ENCODE results near the gene MRGPRF.
A peak's percentile ranks its signal among the peaks of the same experiment; 100 is the strongest.
"Not testable (repeated sequence)": the region's sequence is repeated elsewhere in the genome, so short reads cannot be mapped to it uniquely, and the experiment has no call there.

The MRGPRF gene

DNA sequence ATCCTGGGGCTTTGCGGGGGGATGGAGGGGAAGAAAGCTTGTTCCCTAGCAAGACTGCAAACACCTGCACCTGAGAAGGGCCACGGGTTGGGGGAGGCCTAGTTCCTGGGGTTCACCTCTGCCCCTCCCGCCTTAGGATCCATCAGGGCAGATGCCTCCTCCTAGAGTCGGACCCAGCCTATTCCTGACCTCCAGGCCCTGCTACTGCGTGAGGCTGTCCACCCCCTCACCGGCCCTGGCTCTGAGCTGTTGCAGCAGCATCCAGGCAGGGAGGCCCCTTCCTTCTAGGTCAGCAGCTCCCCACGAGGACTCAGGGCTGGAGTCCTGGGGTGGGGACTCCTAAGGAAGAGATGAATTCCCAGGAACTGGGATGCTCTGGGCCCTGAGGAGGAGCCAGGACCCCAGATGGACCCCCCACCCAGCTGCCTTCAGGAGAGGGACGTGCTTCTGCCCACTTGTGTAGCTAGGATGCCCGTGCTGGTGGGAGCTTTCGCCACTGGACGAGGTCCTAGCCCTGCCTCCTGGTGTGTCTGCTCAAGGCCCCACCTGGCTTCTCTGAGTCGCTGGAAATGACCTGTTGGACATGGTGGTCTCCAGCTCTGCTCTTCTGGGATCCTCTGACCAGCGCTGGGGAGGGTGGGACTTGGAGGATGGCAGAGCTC lies 10.3 kb downstream of the MRGPRF start:
- DNase-seq (ENCODE audit: low spot score), result no peak

DNA sequence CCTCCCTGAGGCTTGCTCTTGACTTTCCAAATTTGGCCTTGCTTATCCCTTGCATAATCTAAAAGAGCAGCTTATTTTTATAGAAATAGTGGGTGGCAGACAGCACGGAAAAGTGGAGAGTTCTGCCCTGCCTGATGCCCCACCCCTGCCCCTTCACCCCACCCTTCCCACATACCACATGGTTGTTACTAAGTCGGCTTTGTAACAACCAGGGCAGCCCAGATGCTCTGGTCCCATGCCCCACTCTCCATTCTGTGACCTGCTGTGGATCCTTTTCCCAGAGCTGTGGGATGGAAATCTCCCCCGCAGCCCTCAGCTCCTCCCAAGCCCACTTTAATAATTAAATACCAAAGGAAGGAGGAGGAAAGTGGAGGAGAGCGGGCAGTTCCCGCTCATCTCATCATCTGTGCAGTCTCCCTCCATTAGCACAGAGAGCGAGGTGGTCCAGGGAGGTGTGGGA lies 10.9 kb downstream of the MRGPRF start:
- DNase-seq (ENCODE audit: low spot score), result no peak

DNA sequence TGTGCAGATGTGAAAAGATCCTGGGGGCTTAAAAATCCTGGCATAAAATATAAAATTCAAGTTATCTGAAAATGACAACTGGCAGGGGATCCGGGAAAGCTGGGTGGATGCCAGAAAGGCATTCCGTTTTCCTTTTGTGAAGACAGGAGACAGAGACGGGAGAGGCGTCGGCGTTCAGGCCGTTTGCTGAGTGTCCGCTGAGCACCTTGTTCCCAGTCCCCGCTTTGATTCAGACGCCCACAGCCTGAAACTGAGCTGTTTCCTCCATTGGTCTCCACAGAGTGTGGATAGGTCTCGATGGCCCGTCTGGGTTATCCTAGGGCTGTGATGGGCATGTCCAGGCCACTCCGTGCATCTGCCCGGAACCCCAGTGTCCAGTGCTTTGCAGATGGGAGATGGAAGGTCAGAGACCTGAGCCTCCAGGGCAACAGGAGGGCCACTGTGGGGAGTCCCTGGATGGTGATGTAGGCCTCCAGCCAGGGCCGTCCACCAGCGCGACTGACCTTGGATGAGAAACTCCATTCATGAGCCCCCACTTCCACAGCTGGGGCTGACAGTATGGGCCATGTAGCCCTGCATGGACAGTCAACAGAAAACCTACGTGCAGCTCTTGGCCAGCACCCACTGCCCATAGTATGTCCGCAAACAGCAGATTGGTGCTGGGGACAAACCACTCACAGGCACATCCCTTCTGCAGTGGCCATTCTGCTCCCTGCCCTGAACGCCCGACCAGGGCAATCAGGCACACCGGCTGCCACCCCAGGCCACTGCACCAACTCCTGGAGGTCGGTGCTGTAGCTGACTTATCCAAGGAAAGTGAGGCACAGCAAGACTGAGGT lies 11.6 kb downstream of the MRGPRF start:
- no peak for DNase-seq (ENCODE audit: low spot score)

DNA sequence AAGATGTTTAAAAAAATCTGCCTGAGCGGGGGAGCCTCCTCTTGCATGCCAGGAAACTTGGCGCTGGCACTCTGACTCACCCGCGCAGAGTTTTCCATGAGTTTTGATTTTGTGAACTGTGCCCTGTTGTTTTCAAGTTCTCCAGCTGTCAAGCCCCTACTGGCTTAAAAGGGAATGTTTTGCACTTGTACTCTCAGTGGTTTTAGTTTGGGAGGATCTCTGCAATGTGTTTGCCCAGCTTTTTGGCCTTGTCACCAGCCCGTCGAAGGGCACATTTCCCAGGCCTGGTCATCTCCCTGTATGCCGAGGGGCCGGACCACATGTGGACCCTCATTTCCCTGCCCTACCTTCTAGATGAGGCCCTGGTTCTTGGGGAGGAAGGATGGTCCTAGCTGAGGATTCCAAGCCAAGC lies 12.2 kb downstream of the MRGPRF start:
- no peak for DNase-seq (ENCODE audit: low spot score)

DNA sequence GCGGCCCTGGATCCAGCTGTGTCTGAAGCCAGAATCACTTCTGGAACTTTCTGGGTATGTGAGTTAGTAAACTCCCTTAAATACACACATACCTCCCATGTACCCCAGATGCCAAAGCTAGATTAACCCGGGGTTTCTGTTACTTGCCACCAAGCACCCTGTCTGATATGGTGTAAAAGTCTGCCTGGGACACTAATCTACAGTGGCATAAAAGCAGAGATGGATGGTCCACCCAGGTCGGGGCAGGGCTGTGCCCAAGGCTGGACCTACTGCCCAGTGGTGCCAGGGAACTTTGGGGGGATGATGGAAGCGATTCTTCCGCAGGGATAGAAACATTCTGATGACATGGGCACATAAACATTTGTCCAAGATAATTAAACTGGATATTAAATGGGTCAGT lies 12.7 kb downstream of the MRGPRF start:
- DNase-seq (ENCODE audit: low spot score), result no peak

DNA sequence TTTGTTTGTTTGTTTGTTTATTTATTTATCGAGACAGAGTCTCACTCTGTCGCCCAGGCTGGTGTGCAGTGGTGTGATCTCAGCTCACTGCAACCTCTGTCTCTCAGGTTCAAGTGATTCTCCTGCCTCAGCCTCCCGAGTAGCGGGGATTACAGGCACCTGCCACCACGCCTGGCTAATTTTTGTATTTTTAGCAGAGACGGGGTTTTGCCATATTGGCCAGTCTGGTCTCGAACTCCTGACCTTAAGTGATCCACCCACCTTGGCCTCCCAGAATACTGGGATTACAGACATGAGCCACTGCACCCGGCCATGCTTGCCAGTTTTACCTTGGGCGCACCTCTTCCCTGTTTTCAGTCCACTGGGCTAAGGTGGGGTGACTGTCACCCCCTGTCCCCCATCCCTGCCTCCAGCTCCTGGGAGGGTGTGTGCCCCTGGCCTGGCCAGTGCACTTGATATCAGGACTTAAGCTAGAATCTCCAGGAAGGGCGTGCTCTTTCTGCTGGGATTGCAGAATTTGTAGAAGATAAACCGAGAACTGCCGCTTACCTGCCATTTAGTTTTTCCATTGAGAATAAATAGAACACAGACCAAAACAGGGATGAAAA lies 13.2 kb downstream of the MRGPRF start:
- not testable (repeated sequence) for DNase-seq (ENCODE audit: low spot score)

DNA sequence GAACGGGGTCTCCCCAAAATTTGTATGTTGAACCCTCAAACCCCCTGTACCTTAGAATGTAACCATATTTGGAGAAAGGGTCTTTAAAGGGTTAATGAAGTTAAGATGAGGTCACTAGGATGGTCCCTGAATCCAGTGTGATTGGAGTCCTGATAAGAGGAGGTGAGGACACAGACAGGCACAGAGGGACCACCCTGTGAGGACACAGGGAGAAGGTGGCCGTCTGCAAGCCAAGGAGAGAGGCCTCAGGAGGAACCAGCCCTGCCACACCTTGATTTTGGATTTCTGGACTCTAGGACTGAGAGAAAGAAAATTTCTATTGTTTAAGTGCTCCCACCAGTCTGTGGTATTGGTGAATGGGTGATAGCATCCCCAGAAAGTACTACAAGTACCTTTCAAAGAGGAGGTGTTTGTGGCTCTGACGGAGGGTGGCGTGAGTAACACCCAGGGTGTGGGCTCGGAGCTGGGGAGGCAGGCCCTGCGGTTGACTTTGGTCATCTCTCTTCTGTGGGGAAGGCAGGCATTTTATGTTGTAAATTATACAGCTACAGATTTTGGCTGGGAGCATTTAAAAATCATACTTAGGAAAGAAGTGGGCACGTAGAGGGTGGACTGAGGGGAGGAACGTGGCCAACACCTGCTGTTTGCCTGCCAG lies 13.8 kb downstream of the MRGPRF start:
- DNase-seq (ENCODE audit: low spot score), result no peak

DNA sequence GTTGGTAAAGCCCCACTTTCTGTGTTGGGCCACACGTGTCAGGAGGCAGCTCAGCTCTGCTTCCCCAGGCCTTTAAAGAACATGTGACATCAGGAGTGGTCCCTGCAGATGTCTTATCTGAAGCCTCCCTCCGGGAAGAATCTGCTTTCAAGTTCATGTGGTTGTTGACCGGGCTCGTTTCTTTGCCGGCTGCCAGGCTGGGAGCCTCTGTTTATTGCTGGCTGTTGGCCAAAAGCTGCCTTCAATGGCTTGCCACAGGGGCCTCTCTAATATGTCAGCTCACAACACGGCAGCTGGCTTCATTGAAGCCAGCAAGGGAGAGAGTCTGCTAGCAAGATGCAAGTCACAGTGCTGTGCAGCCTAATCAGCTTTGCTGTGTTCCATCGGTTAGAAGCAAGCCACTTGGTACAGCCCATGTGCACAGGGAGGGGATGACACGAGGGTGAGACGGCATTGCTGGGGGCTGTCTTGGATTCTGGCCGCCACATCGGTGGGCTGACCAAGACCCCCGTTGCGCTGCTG lies 14.6 kb downstream of the MRGPRF start:
- peak; percentile 65 for DNase-seq (ENCODE audit: low spot score)

DNA sequence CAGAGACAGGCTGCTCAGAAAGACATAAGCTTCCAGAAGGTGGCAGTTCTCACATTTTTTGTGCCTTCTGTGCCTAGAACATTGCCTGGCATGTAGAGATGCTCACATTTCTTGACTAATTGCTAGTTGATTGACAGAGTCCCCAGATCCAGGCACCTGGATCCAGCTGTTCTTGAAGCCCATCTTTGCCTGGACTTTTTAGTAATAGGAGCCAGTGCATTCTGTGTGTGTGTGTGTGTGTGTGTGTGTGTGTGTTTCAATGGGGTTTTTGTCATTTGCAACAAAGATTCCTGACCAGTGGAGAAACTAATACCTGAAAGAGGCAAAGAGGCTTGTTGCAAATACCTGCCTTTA lies 15.1 kb downstream of the MRGPRF start:
- DNase-seq (ENCODE audit: low spot score), result no peak

DNA sequence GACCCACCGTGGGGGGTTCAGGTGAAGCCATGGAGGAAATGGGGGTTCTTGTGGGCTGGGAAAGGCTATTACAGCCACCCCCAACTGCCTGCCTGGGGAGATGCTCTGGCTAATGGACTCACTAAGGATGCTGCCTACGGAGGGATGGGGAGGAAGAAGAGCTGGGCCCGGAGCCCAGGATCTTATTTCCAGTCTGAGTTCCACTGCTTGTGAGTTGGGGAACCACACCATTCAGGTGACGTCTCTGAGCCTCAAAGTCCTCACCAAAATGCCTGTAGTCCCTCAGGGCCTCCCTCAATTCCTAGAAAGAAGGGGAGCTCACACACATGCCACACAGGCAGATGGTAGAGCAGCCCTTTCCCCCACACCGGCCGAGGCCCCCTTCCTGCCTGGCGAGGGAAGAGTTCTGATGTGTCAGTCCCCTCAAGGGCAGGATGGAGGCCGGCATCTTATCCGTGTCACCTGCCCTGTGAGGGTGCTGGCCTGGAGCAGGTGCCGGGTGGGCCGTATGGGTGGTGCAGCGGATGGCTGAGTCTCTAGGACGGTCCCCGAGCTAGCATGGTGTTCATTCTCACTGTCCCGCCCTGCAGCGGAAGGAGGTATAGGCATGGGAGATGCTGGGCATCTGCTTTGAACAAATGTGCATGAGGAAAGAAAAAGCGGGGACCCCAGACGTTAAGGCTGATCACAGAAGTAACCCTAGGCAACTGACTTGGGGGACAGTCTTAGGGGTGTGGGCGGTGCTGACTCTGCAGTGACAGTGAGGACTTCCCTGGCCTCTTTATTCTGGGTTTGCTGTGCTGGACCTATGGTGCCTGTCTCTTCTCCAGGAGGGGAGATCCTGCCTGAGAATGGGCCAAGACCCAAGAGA lies 15.7 kb downstream of the MRGPRF start:
- no peak for DNase-seq (ENCODE audit: low spot score)

DNA sequence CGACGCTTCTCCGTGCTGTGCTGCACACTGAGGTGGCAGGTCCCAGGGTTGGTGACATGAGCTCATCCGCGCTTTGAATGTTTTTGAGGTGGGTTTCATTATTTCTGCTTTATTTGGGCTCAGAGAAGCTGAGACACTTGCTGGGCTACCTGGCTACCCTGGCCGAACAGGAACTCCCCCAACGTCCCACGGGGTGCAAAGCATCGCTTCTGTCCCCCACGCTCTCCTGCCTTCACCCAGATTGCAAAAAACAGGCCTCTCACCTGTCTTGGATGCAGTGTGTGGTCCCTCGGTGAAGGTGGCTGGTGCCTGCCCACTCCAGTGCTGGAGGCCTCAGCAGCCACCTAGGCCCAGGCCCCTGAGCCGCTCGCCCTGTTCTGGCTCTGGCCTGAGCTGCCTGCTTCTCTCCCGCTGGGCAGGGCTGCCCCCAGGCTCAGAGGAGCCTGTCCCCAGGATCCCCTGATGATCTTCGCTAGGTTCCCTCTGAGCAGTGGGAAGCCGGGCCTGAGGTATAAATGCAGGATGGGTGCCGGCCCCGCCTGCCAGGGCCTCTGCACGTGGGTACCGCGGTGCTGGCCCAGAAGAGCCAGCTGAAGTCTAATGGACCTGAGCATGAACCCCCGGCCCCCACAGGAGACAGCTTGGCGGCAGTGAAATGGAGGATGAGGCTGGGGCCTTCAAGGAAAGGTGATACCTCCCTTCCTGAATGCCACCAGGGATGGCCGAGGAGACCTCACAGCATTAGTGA lies 16.5 kb downstream of the MRGPRF start:
- no peak for DNase-seq (ENCODE audit: low spot score)

DNA sequence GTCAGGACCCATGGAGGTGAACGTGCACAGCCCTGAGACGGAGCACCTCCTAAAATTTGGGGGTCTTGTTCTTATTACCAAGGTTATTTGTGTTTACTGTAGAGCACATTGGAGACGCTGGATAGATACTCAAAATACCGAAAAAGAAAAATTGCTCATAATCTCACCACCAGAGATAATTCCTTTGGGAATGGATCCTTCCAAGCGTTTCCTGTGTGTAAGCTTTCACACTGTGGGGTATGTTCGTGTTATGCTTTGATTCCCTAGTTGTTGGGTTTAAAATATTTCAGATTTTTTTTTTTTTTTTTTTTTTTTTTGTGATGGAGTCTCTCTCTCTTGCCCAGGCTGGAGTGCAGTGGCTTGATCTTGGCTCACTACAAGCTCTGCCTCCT lies 18.2 kb downstream of the MRGPRF start:
- no peak for DNase-seq (ENCODE audit: low spot score)

DNA sequence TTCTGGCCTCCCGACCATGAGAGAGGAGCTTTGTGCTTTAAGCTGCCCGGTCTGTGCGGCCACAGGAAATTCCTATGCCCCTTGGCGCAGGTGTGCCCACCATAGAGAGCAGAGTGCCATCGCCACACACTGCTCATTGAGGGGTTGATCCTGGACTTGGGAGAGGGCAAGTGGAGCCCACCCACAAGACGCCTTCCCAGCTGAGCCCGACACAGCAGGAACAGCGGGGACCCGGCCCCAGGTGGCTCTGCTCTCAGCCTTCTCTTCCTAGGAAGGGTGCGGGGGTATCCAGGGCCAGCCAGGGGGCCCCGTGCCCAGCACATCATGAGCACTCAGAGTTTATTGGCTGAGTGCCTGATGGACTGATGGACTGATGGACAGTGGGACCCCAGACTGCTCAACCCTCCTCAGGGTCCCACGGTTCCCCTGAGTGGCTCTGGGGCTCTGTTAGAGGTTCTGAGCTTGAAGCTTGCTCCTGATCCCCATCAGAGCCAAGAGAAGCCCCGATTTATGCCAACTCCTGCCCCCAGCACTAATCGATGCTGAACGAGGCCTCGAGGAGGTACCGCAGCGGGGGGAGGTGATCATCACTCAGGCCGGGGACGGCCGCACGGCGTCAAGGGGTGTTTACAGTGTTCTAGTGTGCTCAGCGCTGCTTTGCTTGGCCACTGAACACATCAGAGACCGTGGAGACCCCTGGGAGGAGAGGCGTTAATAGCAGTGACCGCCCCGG lies 18.7 kb downstream of the MRGPRF start:
- DNase-seq (ENCODE audit: low spot score), result no peak

DNA sequence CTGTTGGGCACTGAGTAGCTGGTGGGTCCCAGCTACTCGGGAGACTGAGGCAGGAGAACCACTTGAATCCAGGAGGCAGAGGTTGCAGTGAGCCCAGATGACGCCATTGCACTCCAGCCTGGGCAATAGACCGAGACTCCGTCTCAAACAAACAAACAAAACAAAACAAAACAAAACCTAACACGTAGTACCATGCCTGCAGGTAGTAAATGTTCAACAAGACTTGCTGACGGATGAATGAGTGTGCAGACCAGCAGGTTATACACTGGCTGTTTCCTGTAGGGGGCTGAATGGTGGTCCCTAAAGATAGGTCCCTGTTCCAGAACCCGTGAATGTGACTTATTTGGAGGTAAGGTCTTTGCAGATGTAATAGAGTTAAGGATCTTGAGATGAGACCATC lies 19.5 kb downstream of the MRGPRF start:
- no peak for DNase-seq (ENCODE audit: low spot score)

DNA sequence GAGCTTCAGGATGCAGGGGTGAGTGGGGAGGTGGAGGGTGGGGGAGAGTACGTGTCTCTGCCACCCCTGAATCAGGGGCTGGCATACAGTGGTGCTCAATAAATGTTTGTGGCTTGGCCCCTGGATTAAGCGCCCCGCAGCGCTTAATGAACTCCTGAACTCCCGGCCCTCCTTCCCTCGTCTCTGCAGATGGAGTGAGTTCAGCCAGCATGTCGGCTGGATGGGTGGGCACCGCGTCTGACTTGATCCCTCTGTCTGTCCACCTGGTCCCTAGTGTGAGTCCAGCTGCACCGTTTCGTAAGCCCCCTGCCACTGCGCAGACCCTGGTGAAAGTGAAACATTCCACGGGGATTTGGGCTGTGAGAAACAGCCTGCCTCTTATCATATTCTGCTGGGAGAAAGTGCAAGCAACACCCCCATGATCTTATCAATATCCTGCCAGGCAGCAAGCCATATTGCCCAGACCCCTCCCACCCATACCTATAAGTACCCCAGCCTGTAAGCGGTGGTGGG lies 20.2 kb downstream of the MRGPRF start:
- DNase-seq (ENCODE audit: low spot score), result no peak

DNA sequence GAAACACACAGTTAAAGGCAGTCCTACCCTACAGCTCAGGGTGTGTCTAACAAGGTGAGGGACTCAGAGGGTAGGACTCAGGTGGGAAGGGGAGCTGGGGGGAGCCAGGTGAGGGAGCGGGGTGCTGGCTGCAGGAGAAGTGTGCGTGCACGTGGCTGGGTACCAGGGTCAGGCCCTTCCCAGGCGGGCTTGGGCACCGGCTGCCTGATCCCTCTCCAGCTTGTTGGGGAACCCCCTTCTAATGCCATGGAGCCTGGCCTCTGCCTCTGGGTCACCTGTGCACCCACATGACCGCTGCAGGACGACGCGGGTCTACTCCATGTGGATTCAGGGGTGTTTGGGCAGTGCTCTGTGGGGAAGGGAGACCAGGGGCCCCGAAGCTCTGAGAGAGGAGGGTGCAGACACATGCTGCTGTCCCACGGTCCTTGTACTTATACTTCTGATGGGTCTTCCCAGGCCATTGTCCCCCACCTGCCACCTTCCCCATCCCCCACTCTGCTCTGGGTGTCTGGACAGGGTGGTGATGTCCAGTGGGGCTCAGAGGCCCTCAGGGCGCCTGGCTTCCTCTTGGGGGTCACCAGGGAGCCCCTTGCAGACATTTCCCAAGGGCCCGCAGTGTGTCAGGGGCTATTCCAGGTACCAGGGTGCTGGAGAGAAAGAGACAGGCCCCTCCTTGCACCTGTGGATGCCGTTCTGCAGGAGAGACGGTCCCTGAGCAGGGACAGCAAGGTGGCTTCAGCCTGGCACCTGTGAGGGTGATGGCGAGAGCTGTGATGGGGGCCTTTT lies 21.9 kb downstream of the MRGPRF start:
- no peak for DNase-seq (ENCODE audit: low spot score)

DNA sequence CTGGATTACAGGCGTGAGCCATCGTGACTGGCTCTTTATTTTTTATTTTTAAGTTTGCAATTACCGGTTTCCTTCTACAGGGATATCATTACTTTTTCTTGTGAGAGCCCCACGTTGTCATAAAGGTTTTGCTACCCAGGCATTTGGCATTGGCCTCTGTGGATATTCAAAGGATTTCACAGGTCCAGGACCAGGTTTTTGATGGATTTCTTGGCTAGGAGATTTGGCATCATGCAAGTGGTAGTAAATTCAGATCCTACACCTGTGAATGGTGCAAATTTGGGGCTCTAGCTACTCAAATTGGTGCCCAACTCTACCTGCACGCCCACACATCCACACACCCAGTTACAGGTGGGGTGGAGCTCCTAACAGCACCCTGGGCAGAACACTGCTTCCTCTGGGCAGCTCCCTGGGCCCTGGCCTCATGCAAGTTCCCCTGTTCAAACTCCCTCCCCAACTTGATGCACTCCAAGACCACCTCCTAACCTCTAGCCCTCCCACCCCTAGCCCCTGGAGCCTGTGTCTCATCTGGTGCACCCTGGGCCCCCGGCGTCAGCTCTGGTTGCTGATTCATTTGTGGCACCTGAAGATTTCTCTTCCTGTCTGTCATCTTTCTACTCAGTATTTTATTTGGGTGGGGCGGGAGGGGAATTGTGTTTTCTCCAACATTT lies 23.0 kb downstream of the MRGPRF start:
- DNase-seq (ENCODE audit: low spot score), result peak; percentile 76

DNA sequence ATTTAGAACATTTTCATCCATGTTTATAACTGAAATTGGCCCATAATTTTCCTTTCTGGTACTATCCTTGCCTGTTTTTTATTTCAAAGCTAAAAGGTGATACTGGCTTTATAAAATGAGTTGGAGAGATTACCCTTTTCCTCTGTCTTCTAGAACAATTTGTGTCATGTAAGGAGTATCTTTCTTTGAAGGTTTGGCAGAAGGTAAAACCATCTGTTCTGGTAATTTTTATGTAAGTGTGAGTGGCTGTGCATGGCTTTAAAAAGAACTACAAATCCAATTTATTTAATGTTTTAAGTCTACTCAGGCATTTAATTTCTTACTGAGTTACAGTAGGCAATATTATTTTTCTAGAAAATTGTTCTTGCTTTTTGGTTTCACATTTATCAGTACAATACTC lies 24.6 kb downstream of the MRGPRF start:
- peak; percentile 94 for DNase-seq (ENCODE audit: low spot score)

All from cerebellar cortex (tissue), 1 donor.